GM23338 (cell line): Measurements from ENCODE around the gene NDOR1. TPM values are rescaled to one million over a fixed set of nuclear protein-coding genes. Genes with fewer than 3 reads are reported as not detected.

Source experiments
- ATAC-seq: fragments of 200-7000 bp; cut with Tn5 transposase; 3 replicates; pipeline ENCODE4 v1.9.1; 2020
- DNase-seq: peaks from one replicate; pipeline ENCODE4 v3.0.0-alpha.2; 2015; ENCODE audit warnings: low spot score
- H2AFZ ChIP-seq: fragments of 200-600 bp; sonication (generic); 2 replicates; pipeline ENCODE4 v1.8.0; 2016; ENCODE audit warnings: antibody characterized with exemption, mild to moderate bottlenecking, moderate library complexity
- H3F3A ChIP-seq: fragments of 200-600 bp; sonication (generic); replicated peaks from 2 replicates; pipeline ENCODE4 v1.8.0; 2017; ENCODE audit warnings: antibody characterized with exemption, mixed run types, low read depth
- H3K27ac ChIP-seq: fragments of 200-600 bp; sonication (generic); 2 replicates; pipeline ENCODE4 v1.6.1; 2016; ENCODE audit warnings: low read depth
- H3K27me3 ChIP-seq: fragments of 200-600 bp; sonication (generic); 2 replicates; pipeline ENCODE4 v1.8.0; 2016; ENCODE audit warnings: mild to moderate bottlenecking, mixed run types, moderate library complexity; ENCODE audit not compliant: insufficient read depth
- H3K36me3 ChIP-seq: fragments of 200-600 bp; sonication (generic); 2 replicates; pipeline ENCODE4 v1.8.0; 2016; ENCODE audit warnings: mild to moderate bottlenecking; ENCODE audit not compliant: insufficient read depth
- H3K4me1 ChIP-seq: fragments of 200-600 bp; sonication (generic); 2 replicates; pipeline ENCODE4 v1.8.0; 2016; ENCODE audit warnings: mild to moderate bottlenecking, moderate library complexity; ENCODE audit not compliant: insufficient read depth
- H3K4me2 ChIP-seq: fragments of 200-600 bp; sonication (generic); 2 replicates; pipeline ENCODE4 v1.7.1; 2017; ENCODE audit warnings: mixed run types
- H3K4me3 ChIP-seq: fragments of 200-600 bp; sonication (generic); 2 replicates; pipeline ENCODE4 v1.6.1; 2016; ENCODE audit warnings: mixed run types
- H3K79me2 ChIP-seq: fragments of 200-600 bp; sonication (generic); replicated peaks from 2 replicates; pipeline ENCODE4 v1.8.0; 2017; ENCODE audit warnings: mild to moderate bottlenecking; ENCODE audit not compliant: insufficient read depth
- H3K9me2 ChIP-seq: fragments of 200-600 bp; sonication (generic); 2 replicates; pipeline ENCODE4 v1.8.0; 2017; ENCODE audit not compliant: insufficient read depth
- H4K20me1 ChIP-seq: fragments of 200-600 bp; sonication (generic); replicated peaks from 2 replicates; pipeline ENCODE4 v1.8.0; 2017; ENCODE audit warnings: mild to moderate bottlenecking; ENCODE audit not compliant: insufficient read depth
- H3K27ac Mint-ChIP-seq: 2 replicates; pipeline ENCODE4 v1.8.0; 2020; ENCODE audit warnings: inconsistent platforms, mild to moderate bottlenecking, moderate library complexity, mixed read lengths
- H3K27me3 Mint-ChIP-seq: 3 replicates; pipeline ENCODE4 v1.8.0; 2022; ENCODE audit warnings: low read depth, mild to moderate bottlenecking, moderate library complexity, mixed read lengths, inconsistent platforms; ENCODE audit not compliant: insufficient read depth, poor library complexity
- H3K36me3 Mint-ChIP-seq: 3 replicates; pipeline ENCODE4 v1.8.0; 2021; ENCODE audit warnings: low read depth, mild to moderate bottlenecking, inconsistent platforms, moderate library complexity, mixed read lengths
- H3K4me1 Mint-ChIP-seq: 3 replicates; pipeline ENCODE4 v1.8.0; 2020; ENCODE audit warnings: mild to moderate bottlenecking, inconsistent platforms, mixed read lengths
- H3K4me3 Mint-ChIP-seq: 3 replicates; pipeline ENCODE4 v1.8.0; 2021; ENCODE audit warnings: moderate library complexity, mild to moderate bottlenecking, inconsistent platforms, mixed read lengths
- H3K9me3 Mint-ChIP-seq: 3 replicates; pipeline ENCODE4 v1.8.0; 2020; ENCODE audit warnings: moderate library complexity, mild to moderate bottlenecking, inconsistent platforms, mixed read lengths
- CREB1 ChIP-seq: fragments of 250-450 bp; sonication (Bioruptor Pico); IDR thresholded peaks from 2 replicates; pipeline ENCODE4 v1.5.0; 2020; ENCODE audit warnings: low read depth, mild to moderate bottlenecking, moderate library complexity
- CTCF ChIP-seq, 2 experiments: fragments of 200-600 bp in 1 of 2; sonication (generic) in 1 of 2; conservative IDR thresholded peaks; 2 replicates each; pipeline versions ENCODE4 v1.5.1 to v1.6.1; 2016 to 2017; ENCODE audit warnings: antibody characterized with exemption in 2 of 2, low read depth in 2 of 2, mild to moderate bottlenecking in 2 of 2, moderate library complexity in 1 of 2
- POLR2AphosphoS5 ChIP-seq: IDR thresholded peaks from 2 replicates; pipeline ENCODE4 v1.6.1; 2016; ENCODE audit warnings: antibody characterized with exemption, low read depth
- ZNF331 ChIP-seq: fragments of 250-450 bp; sonication (Bioruptor Pico); IDR thresholded peaks from 2 replicates; pipeline ENCODE4 v1.5.0; 2020; ENCODE audit warnings: low read depth, mild to moderate bottlenecking, moderate library complexity
- ZNF462 ChIP-seq: fragments of 250-450 bp; sonication (Bioruptor Pico); IDR thresholded peaks from 2 replicates; pipeline ENCODE4 v1.5.0; 2020; ENCODE audit warnings: mild to moderate bottlenecking, moderate library complexity
- polyA plus RNA-seq: library from polyadenylated mRNA; unstranded; fragments of >200 nt; fragmentation: Nextera tagmentation; extraction: Ambion mirVana; gene quantifications from 2 replicates; pipeline ENCODE4 v1.2.1, GENCODE V29; 2016
- total RNA-seq: library from RNA; depleted of rRNA; stranded (reverse); fragments of >200 nt; shearing (Covaris generic); gene quantifications from 2 replicates; pipeline ENCODE4 v1.2.3, GENCODE V29; 2014

The NDOR1 gene
- total and polyA plus RNA-seq, 2 experiments from 2014 or later = 19.4 to 38.1 TPM

DNA sequence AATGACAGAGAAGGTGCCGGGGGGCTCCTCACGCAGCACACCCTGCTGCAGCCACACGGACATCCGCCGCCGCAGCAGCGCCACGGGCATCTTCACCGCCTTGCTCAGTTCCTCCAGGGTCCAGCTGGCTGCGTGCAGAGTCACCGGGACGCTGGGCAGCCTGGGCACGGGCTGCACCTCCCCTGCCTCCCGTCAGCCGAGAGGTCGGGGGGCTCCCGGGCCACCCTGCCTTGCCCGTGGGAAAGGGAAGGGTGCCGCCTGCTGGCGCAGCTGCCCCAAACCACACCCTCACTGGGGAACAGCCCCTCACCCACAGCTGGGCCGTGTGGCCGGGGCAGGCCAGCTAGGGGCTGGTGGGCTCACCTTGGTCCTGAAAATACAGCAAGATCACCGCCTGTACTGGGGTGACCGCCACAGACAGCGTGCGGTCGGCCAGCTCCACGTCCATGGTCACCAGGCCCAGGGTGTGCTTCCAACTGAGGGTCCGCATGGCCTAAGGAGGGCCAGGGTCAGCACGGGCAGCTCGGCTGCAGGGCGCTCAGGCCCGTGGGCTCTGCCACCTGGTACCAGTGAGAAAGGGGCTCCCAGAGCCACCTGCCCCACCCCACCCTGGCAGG lies 30.0 kb upstream of the NDOR1 start:
- Histone ChIP-seq H2AFZ (no peak overlapping the region), H3K27me3 (peaks cover 12% of the 10 kb centered on the region), H4K20me1 (no peaks in the 10 kb centered on the region), H3K4me1 (no peaks in the 10 kb centered on the region), H3K36me3 (no peaks in the 10 kb centered on the region), H3K27ac (no peak overlapping the region), H3K9me2 (no peaks in the 10 kb centered on the region), H3F3A (peaks cover 7% of the 10 kb centered on the region; the same call in 1 of the 2 replicates), H3K4me2 (no peak overlapping the region), H3K4me3 (no peak overlapping the region), H3K79me2 (no peaks in the 10 kb centered on the region)
- no peaks in the 10 kb centered on the region for H3K9me3 Mint-ChIP-seq
- peaks cover 17% of the 10 kb centered on the region for H3K27me3 Mint-ChIP-seq
- H3K36me3 Mint-ChIP-seq = peaks cover 4% of the 10 kb centered on the region; the same call in 1 of the 3 replicates
- no peak overlapping the region for H3K4me3 Mint-ChIP-seq
- DNase-seq (peak; percentile 61), ATAC-seq (peak; percentile 74)
- H3K4me1 Mint-ChIP-seq = peaks cover 2% of the 10 kb centered on the region
- no peak for TF ChIP-seq CREB1 (CRISPR knock-in tag)
- peak; percentile 34 to 82 for TF ChIP-seq CTCF (conservative IDR thresholded peaks at IDR 0.05; ENCODE audit: low read depth in 2 of 2)
- H3K27ac Mint-ChIP-seq = no peak overlapping the region

DNA sequence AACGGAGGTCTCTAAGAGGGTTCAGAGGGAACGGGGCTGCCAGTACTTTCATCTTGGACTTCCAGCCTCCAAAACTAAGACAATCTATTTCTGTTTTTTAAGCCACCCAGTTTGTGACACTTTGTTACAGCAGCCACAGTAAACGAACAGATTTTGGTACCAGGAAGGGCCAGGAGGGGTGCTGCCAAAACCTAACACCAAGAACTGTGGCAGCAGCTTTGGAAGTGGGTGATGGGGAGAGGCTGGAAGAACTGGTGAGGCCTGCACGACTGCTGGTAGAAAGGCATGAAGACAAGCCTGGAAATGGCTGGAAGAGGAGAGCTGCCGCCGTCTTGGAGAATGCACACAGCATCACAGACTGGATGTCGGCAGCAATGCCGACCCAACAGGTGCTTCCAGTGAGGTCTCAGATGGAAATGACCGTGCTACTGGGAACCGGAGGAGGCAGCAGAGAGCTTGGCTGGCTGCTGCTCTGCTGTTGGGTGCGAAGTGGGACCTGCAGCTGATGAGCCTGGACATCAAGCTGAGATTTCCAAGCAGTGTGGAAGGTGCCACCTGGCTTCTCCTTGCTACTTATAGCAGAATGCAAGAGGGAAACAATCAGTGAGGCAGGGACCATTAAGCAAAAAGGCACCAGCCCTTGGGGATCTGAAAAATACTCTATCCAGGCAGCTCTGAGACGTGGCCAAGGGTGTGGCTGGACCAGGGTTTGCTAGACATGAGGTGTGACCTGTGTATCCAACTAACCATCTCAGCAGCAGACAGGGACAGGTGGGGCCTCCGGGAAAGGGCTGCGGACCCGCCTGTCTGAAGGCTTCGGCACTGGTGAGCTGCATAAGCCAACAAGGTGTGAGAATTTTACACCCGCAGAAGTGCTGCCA lies 29.0 kb upstream of the NDOR1 start:
- Mint-ChIP-seq H3K27ac (no peak overlapping the region), H3K27me3 (peaks cover 8% of the 10 kb centered on the region), H3K4me1 (no peaks in the 10 kb centered on the region; the same call in 1 of the 3 replicates), H3K4me3 (no peak overlapping the region), H3K36me3 (peaks cover 4% of the 10 kb centered on the region; the same call in 1 of the 3 replicates), H3K9me3 (no peaks in the 10 kb centered on the region)
- Histone ChIP-seq H3K27ac (no peak overlapping the region), H3K4me1 (no peaks in the 10 kb centered on the region), H3K4me2 (no peak overlapping the region), H3K9me2 (no peaks in the 10 kb centered on the region), H2AFZ (no peak overlapping the region), H3K79me2 (no peaks in the 10 kb centered on the region), H3F3A (peaks cover 7% of the 10 kb centered on the region; the same call in 1 of the 2 replicates), H3K27me3 (peaks cover 1% of the 10 kb centered on the region; the same call in 1 of the 2 replicates), H3K4me3 (no peak overlapping the region), H3K36me3 (no peaks in the 10 kb centered on the region), H4K20me1 (no peaks in the 10 kb centered on the region)
- TF ChIP-seq ZNF331 (no peak), CTCF (conservative IDR thresholded peaks at IDR 0.05; ENCODE audit: low read depth in 2 of 2) (peak; percentile 43 to 58), POLR2AphosphoS5 (0 out of 2 replicates have a peak, but pooled peaks have one; percentile 23), ZNF462 (CRISPR knock-in tag) (no peak)
- peak; percentile 70 for DNase-seq
- ATAC-seq = peak; percentile 67
